GM12864 (cell line): Measurements from ENCODE around the gene SFMBT1.

Source experiments
- DNase-seq: peaks from one replicate; pipeline ENCODE4 v3.0.0-alpha.2; 2011; ENCODE audit warnings: low read depth
- H3K4me3 ChIP-seq: 2 replicates; pipeline ENCODE4 v1.5.1; 2011; ENCODE audit warnings: mild to moderate bottlenecking, low read depth, low read length, control low read depth
- TF ChIP-seq, protein P1 (sequence below): IDR thresholded peaks from 2 replicates; pipeline ENCODE4 v1.5.1; 2011; ENCODE audit warnings: low read depth, mild to moderate bottlenecking, moderate library complexity, low read length, control low read depth, inconsistent platforms; ENCODE audit errors: missing control alignments

The SFMBT1 gene

GRCh38 chr3:52910823-52911222 is 135.1 kb downstream of the SFMBT1 start:
- TF ChIP-seq, protein P1, sequence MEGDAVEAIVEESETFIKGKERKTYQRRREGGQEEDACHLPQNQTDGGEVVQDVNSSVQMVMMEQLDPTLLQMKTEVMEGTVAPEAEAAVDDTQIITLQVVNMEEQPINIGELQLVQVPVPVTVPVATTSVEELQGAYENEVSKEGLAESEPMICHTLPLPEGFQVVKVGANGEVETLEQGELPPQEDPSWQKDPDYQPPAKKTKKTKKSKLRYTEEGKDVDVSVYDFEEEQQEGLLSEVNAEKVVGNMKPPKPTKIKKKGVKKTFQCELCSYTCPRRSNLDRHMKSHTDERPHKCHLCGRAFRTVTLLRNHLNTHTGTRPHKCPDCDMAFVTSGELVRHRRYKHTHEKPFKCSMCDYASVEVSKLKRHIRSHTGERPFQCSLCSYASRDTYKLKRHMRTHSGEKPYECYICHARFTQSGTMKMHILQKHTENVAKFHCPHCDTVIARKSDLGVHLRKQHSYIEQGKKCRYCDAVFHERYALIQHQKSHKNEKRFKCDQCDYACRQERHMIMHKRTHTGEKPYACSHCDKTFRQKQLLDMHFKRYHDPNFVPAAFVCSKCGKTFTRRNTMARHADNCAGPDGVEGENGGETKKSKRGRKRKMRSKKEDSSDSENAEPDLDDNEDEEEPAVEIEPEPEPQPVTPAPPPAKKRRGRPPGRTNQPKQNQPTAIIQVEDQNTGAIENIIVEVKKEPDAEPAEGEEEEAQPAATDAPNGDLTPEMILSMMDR, result no peak
- no peak overlapping the region for H3K4me3 ChIP-seq
- DNase-seq, result no peak

- DNase-seq, result no peak
- H3K4me3 ChIP-seq, result no peak overlapping the region
- TF ChIP-seq, protein P1, result no peak
Measured at GRCh38 chr3:52907497-52907896, 138.4 kb downstream of the SFMBT1 start.

DNA sequence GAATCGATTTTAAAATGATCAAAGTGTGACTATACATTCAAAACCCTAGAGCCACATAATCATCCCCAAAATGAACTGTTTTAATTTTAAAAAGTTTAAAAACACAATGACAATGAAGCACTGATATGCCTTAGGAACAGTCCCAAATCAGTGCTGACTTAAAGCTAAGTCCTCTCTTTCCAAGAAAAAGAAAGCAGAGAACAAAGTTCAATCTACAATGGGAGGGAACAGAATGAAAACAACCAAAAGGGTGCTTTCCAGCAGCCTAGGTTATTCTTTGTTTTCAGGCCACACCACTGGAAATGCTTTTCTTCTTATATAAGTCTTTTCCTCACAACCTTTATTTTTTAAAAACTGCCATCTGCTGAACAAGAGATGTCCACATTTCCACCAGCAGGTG is 141.3 kb downstream of the SFMBT1 start:
- no peak for DNase-seq
- H3K4me3 ChIP-seq, result no peak overlapping the region
- TF ChIP-seq, protein P1, result no peak

- DNase-seq, result no peak
- no peak overlapping the region for H3K4me3 ChIP-seq
- TF ChIP-seq, protein P1, result no peak
Measured at GRCh38 chr3:52904000-52904399, 141.9 kb downstream of the SFMBT1 start.

- peak within 1 kb of the TSS; percentile 86 for H3K4me3 ChIP-seq
- TF ChIP-seq, protein P1, result no peak
- peak; percentile 39 for DNase-seq
Measured at GRCh38 chr3:52897130-52898122, 148.4 kb downstream of the SFMBT1 start, which contains the start of gene STIMATE. TSS of gene STIMATE (minus strand) at chr3:52897548. CDS start at chr3:52897450, 98 bp downstream.

DNA sequence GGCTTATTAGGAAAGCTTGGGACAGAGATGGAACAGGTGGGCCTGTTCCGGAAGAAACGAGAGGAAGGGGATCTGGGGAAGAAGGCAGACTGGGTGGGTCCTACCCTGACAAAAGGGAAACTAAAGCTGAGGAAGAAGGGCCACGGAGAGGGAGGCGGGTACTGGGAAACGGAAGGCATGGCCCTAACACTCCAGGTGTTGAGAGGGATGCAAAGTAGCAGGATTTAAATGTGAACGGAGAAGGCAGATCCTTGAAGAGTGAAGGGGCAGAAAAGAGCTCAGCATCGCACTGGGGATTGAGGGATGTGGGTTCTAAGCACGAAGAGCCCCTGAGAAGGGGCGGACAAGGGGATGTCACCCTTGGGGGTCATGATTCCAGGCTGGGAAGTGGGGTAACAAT is 149.3 kb downstream of the SFMBT1 start:
- DNase-seq, result no peak
- H3K4me3 ChIP-seq, result peak overlapping the region; percentile 86
- TF ChIP-seq, protein P1, result no peak
